DOHH2 (cell line): ENCODE measurements around the gene CLEC2A.
"Not testable (repeated sequence)": the region's sequence is repeated elsewhere in the genome, so short reads cannot be mapped to it uniquely, and the experiment has no call there.

Experiments used
- H3F3A ChIP-seq: fragments of 200-600 bp; sonication (generic), shearing (Covaris generic); 2 replicates; pipeline ENCODE4 v1.6.0; 2016; ENCODE audit warnings: antibody characterized with exemption, mild to moderate bottlenecking; ENCODE audit not compliant: control insufficient read depth, insufficient read depth
- H3K27ac ChIP-seq: fragments of 200-600 bp; sonication (generic); 2 replicates; pipeline ENCODE4 v1.5.1; 2014; ENCODE audit warnings: low read depth, mild to moderate bottlenecking, low read length, moderate library complexity
- H3K27me3 ChIP-seq: fragments of 200-600 bp; sonication (generic); 2 replicates; pipeline ENCODE4 v1.6.1; 2014; ENCODE audit warnings: mild to moderate bottlenecking, low read length, mixed read lengths; ENCODE audit not compliant: control insufficient read depth
- H3K36me3 ChIP-seq: fragments of 200-600 bp; sonication (generic); 2 replicates; pipeline ENCODE4 v1.6.1; 2014; ENCODE audit warnings: mild to moderate bottlenecking, low read length, moderate library complexity, mixed read lengths; ENCODE audit not compliant: control insufficient read depth
- H3K4me1 ChIP-seq: fragments of 200-600 bp; sonication (generic); 2 replicates; pipeline ENCODE4 v1.6.1; 2014; ENCODE audit warnings: mild to moderate bottlenecking, low read length, mixed read lengths; ENCODE audit not compliant: control insufficient read depth
- H3K4me2 ChIP-seq: fragments of 200-600 bp; sonication (generic); 2 replicates; pipeline ENCODE4 v1.6.0; 2014; ENCODE audit warnings: mild to moderate bottlenecking, low read length, moderate library complexity
- H3K4me3 ChIP-seq: fragments of 200-600 bp; sonication (generic); 2 replicates; pipeline ENCODE4 v1.5.1; 2014; ENCODE audit warnings: mild to moderate bottlenecking, low read length, mixed read lengths
- H3K79me2 ChIP-seq: fragments of 200-600 bp; sonication (generic); 2 replicates; pipeline ENCODE4 v1.6.1; 2014; ENCODE audit warnings: mild to moderate bottlenecking, low read length, mixed read lengths; ENCODE audit not compliant: control insufficient read depth
- H3K9me2 ChIP-seq: fragments of 200-600 bp; sonication (generic); replicated peaks from 2 replicates; pipeline ENCODE4 v1.6.1; 2014; ENCODE audit warnings: mild to moderate bottlenecking, low read length, mixed read lengths; ENCODE audit not compliant: control insufficient read depth
- H3K9me3 ChIP-seq: fragments of 200-600 bp; sonication (generic); 2 replicates; pipeline ENCODE4 v1.6.1; 2014; ENCODE audit warnings: antibody characterized with exemption, low read length, mixed read lengths; ENCODE audit not compliant: control insufficient read depth, insufficient read depth
- H4K20me1 ChIP-seq: fragments of 200-600 bp; sonication (generic); 2 replicates; pipeline ENCODE4 v1.6.0; 2014; ENCODE audit warnings: low read depth, mild to moderate bottlenecking, antibody characterized with exemption, low read length, moderate library complexity; ENCODE audit not compliant: control insufficient read depth, insufficient read depth
- CTCF ChIP-seq: fragments of 200-600 bp; sonication (generic); IDR thresholded peaks from one replicate; pipeline ENCODE4 v1.5.1; 2014; ENCODE audit warnings: antibody characterized with exemption, mild to moderate bottlenecking, low read depth, low read length; ENCODE audit not compliant: poor library complexity, severe bottlenecking
- EZH2phosphoT487 ChIP-seq: fragments of 200-600 bp; sonication (generic); IDR thresholded peaks from 2 replicates; pipeline ENCODE4 v1.6.1; 2017; ENCODE audit warnings: borderline replicate concordance, mild to moderate bottlenecking, antibody characterized with exemption, low read length, moderate library complexity, mixed read lengths

Gene CLEC2A

GRCh38 chr12:9932270-9932669 is at the start of gene CLEC2A:
CLEC2A (minus strand) TSS chr12:9932370; CDS start chr12:9932329, 41 bp downstream.
- Histone ChIP-seq H3K27ac (no peak within 1 kb of the TSS), H4K20me1 (no peaks in the 10 kb centered on the region), H3K27me3 (peaks cover 11% of the 10 kb centered on the region), H3K4me1 (no peaks in the 10 kb centered on the region), H3K79me2 (no peaks in the 10 kb centered on the region), H3K4me2 (no peak within 1 kb of the TSS), H3K9me2 (no peaks in the 10 kb centered on the region), H3K36me3 (no peaks in the 10 kb centered on the region), H3K4me3 (no peak within 1 kb of the TSS), H3K9me3 (no peaks in the 10 kb centered on the region), H3F3A (no peaks in the 10 kb centered on the region)
- TF ChIP-seq CTCF (no peak), EZH2phosphoT487 (no peak)

- Histone ChIP-seq H3K27ac (no peak overlapping the region), H3K36me3 (no peaks in the 10 kb centered on the region), H3K9me2 (no peaks in the 10 kb centered on the region), H3K27me3 (0 out of 2 replicates have a peak, but pooled peaks cover 3% of the 10 kb centered on the region), H3K4me1 (no peaks in the 10 kb centered on the region), H4K20me1 (no peaks in the 10 kb centered on the region), H3F3A (no peaks in the 10 kb centered on the region), H3K4me2 (no peak overlapping the region), H3K9me3 (no peaks in the 10 kb centered on the region; the same call in 1 of the 2 replicates), H3K4me3 (no peak overlapping the region), H3K79me2 (no peaks in the 10 kb centered on the region)
- TF ChIP-seq EZH2phosphoT487 (no peak), CTCF (no peak)
Observed at GRCh38 chr12:9980126-9980525, 48.0 kb upstream of the CLEC2A start.

- no peaks in the 10 kb centered on the region for H4K20me1 ChIP-seq
- no peaks in the 10 kb centered on the region for H3K79me2 ChIP-seq
- no peaks in the 10 kb centered on the region; the same call in 1 of the 2 replicates for H3K9me3 ChIP-seq
- no peaks in the 10 kb centered on the region for H3K4me1 ChIP-seq
- H3K4me2 ChIP-seq = no peak overlapping the region
- H3K9me2 ChIP-seq = no peaks in the 10 kb centered on the region
- TF ChIP-seq CTCF = no peak
- no peak for TF ChIP-seq EZH2phosphoT487
- H3K36me3 ChIP-seq = no peaks in the 10 kb centered on the region
- H3K27ac ChIP-seq = no peak overlapping the region
- no peak overlapping the region for H3K4me3 ChIP-seq
- H3K27me3 ChIP-seq = 0 out of 2 replicates have a peak, but pooled peaks cover 6% of the 10 kb centered on the region
- no peaks in the 10 kb centered on the region for H3F3A ChIP-seq
Observed at GRCh38 chr12:9977916-9978315, 45.7 kb upstream of the CLEC2A start.

GRCh38 chr12:9976626-9977025 is 44.5 kb upstream of the CLEC2A start:
- H3F3A ChIP-seq, H4K20me1 ChIP-seq, H3K27ac ChIP-seq, H3K27me3 ChIP-seq, H3K36me3 ChIP-seq, H3K4me1 ChIP-seq, H3K4me2 ChIP-seq, H3K9me2 ChIP-seq, H3K9me3 ChIP-seq, H3K4me3 ChIP-seq, H3K79me2 ChIP-seq: not testable (repeated sequence)
